ENCODE measurements around the gene ACTR5.

DNA sequence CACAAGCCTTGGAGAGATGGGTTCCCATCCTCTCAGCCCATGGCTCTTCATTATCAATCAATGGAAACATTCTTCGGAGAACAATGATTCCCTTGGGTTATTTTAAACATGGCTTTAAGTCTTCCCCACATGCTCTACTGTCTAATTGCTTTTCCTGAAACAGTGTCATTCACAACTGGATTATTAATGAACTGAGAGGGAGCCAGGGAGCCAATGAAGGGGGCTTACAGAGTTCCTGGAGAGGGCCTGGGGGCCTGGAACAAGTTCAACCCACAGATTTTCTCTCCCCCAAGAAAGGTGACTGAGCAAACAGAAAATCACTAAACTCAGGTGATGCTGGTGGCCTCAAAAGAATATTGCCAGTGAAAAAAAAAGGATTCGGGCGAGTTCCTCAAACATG, 56.0 kb downstream of the ACTR5 start:
- TF ChIP-seq, protein P1, sequence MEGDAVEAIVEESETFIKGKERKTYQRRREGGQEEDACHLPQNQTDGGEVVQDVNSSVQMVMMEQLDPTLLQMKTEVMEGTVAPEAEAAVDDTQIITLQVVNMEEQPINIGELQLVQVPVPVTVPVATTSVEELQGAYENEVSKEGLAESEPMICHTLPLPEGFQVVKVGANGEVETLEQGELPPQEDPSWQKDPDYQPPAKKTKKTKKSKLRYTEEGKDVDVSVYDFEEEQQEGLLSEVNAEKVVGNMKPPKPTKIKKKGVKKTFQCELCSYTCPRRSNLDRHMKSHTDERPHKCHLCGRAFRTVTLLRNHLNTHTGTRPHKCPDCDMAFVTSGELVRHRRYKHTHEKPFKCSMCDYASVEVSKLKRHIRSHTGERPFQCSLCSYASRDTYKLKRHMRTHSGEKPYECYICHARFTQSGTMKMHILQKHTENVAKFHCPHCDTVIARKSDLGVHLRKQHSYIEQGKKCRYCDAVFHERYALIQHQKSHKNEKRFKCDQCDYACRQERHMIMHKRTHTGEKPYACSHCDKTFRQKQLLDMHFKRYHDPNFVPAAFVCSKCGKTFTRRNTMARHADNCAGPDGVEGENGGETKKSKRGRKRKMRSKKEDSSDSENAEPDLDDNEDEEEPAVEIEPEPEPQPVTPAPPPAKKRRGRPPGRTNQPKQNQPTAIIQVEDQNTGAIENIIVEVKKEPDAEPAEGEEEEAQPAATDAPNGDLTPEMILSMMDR (IDR thresholded peaks at IDR 0.05): no peak
- TF ChIP-seq POLR2AphosphoS5 (IDR thresholded peaks at IDR 0.05) (no peak), POLR2A (IDR thresholded peaks at IDR 0.05) (no peak)
